Mammary epithelial cell (primary cell): ENCODE data around the gene FBXL7.

Source experiments
- CTCF ChIP-seq, 2 donors: IDR thresholded peaks in 1 of 2; conservative IDR thresholded peaks in 1 of 2; 2 replicates each; pipeline ENCODE4 v1.5.1; 2011 to 2012; ENCODE audit warnings: inconsistent platforms in 2 of 2, low read length in 2 of 2, mild to moderate bottlenecking in 2 of 2, control low read depth in 1 of 2, low read depth in 1 of 2; ENCODE audit not compliant: insufficient read depth in 1 of 2; ENCODE audit errors: extremely low read depth in 1 of 2
- EZH2 ChIP-seq: IDR thresholded peaks from 2 replicates; pipeline ENCODE4 v1.6.1; 2012; ENCODE audit warnings: low read length, inconsistent platforms, borderline replicate concordance

GRCh38 chr5:15489571-15490235 lies 10.3 kb upstream of the FBXL7 start:
- TF ChIP-seq EZH2 (no peak), CTCF (conservative IDR thresholded peaks at IDR 0.05 in 1 of 2, IDR thresholded peaks at IDR 0.05 in 1 of 2; ENCODE audit: extremely low read depth in 1 of 2, insufficient read depth in 1 of 2, low read depth in 1 of 2, low read length in 2 of 2) (no peak)
